ENCODE measurements around the gene RELL1.

DNA sequence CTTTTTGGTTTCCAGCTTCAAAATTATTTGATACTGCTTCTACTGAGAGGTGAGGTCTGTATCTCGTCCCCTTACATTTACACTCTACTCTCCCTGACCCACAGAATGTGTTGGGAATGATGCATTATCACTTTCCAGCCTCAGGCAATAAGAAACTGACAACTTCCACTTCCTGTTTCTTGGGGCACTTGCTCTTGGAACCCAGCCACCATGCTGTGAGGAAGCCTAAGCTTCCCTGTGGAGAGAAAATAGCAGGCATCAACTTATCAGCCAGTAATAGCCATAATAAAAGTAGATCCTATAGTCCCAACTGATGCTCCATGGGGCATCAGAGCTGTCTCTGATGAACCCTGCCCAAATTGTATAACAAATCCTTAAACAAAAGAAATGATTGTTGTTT lies 32.6 kb downstream of the RELL1 start:
- TF ChIP-seq CHD2 (IDR thresholded peaks at IDR 0.05; ENCODE audit: borderline replicate concordance, low read depth, low read length) (no peak), SMAD1 (IDR thresholded peaks at IDR 0.05; ENCODE audit: low read depth, partially characterized antibody) (no peak), SRF (IDR thresholded peaks at IDR 0.05; ENCODE audit: low read depth in 2 of 2, low read length in 2 of 2) (no peak), TCF3 (IDR thresholded peaks at IDR 0.05; ENCODE audit: borderline replicate concordance, insufficient read depth, low read depth, low read length) (no peak)
- TF ChIP-seq, protein P1, sequence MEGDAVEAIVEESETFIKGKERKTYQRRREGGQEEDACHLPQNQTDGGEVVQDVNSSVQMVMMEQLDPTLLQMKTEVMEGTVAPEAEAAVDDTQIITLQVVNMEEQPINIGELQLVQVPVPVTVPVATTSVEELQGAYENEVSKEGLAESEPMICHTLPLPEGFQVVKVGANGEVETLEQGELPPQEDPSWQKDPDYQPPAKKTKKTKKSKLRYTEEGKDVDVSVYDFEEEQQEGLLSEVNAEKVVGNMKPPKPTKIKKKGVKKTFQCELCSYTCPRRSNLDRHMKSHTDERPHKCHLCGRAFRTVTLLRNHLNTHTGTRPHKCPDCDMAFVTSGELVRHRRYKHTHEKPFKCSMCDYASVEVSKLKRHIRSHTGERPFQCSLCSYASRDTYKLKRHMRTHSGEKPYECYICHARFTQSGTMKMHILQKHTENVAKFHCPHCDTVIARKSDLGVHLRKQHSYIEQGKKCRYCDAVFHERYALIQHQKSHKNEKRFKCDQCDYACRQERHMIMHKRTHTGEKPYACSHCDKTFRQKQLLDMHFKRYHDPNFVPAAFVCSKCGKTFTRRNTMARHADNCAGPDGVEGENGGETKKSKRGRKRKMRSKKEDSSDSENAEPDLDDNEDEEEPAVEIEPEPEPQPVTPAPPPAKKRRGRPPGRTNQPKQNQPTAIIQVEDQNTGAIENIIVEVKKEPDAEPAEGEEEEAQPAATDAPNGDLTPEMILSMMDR (IDR thresholded peaks at IDR 0.05 in 2 of 3, conservative IDR thresholded peaks at IDR 0.05 in 1 of 3; ENCODE audit: control insufficient read depth in 2 of 3, extremely low read depth in 1 of 3, insufficient read depth in 1 of 3, low read depth in 3 of 3, low read length in 3 of 3) = no peak
